HepG2 (cell line): ENCODE results near the gene GLUL.

Source experiments
- JUND ChIP-seq: sonication (generic); formaldehyde crosslinking; IDR thresholded peaks from 2 replicates; pipeline ENCODE4 v1.8.0; 2022; ENCODE audit warnings: mild to moderate bottlenecking, missing genetic modification reagents
- RAD21 ChIP-seq: fragments of 450-650 bp; formaldehyde crosslinking; IDR thresholded peaks from 2 replicates; pipeline ENCODE4 v1.5.0; 2020; ENCODE audit warnings: mild to moderate bottlenecking
- TCF7L2 ChIP-seq: IDR thresholded peaks from 2 replicates; pipeline ENCODE4 v1.6.1; 2011; ENCODE audit warnings: mild to moderate bottlenecking, low read depth, low read length, moderate library complexity
- ZNF180 ChIP-seq: sonication (generic); formaldehyde crosslinking; IDR thresholded peaks from 2 replicates; pipeline ENCODE4 v1.4.0; 2020; ENCODE audit warnings: low read depth, missing genetic modification reagents, borderline replicate concordance
- TF ChIP-seq, protein P1 (sequence below): IDR thresholded peaks from 2 replicates; pipeline ENCODE4 v1.6.1; 2016; ENCODE audit warnings: missing compliant biosample characterization, missing genetic modification reagents, borderline replicate concordance
- TF ChIP-seq, protein P2 (sequence below), 2 experiments: IDR thresholded peaks; 2 replicates each; pipeline ENCODE4 v1.6.1; 2011 to 2012; ENCODE audit warnings: low read length in 2 of 2, borderline replicate concordance in 1 of 2, low read depth in 1 of 2, mild to moderate bottlenecking in 1 of 2, moderate library complexity in 1 of 2

GRCh38 chr1:182413486-182413885 is 21.9 kb upstream of the GLUL start:
- TF ChIP-seq, protein P1, sequence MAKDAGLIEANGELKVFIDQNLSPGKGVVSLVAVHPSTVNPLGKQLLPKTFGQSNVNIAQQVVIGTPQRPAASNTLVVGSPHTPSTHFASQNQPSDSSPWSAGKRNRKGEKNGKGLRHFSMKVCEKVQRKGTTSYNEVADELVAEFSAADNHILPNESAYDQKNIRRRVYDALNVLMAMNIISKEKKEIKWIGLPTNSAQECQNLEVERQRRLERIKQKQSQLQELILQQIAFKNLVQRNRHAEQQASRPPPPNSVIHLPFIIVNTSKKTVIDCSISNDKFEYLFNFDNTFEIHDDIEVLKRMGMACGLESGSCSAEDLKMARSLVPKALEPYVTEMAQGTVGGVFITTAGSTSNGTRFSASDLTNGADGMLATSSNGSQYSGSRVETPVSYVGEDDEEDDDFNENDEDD = no peak
- TF ChIP-seq ZNF180 (CRISPR knock-in tag) = no peak
- no peak for TF ChIP-seq JUND (CRISPR knock-in tag)
- TF ChIP-seq RAD21 (CRISPR knock-in tag) = no peak
- TF ChIP-seq TCF7L2 = no peak
- TF ChIP-seq, protein P2, sequence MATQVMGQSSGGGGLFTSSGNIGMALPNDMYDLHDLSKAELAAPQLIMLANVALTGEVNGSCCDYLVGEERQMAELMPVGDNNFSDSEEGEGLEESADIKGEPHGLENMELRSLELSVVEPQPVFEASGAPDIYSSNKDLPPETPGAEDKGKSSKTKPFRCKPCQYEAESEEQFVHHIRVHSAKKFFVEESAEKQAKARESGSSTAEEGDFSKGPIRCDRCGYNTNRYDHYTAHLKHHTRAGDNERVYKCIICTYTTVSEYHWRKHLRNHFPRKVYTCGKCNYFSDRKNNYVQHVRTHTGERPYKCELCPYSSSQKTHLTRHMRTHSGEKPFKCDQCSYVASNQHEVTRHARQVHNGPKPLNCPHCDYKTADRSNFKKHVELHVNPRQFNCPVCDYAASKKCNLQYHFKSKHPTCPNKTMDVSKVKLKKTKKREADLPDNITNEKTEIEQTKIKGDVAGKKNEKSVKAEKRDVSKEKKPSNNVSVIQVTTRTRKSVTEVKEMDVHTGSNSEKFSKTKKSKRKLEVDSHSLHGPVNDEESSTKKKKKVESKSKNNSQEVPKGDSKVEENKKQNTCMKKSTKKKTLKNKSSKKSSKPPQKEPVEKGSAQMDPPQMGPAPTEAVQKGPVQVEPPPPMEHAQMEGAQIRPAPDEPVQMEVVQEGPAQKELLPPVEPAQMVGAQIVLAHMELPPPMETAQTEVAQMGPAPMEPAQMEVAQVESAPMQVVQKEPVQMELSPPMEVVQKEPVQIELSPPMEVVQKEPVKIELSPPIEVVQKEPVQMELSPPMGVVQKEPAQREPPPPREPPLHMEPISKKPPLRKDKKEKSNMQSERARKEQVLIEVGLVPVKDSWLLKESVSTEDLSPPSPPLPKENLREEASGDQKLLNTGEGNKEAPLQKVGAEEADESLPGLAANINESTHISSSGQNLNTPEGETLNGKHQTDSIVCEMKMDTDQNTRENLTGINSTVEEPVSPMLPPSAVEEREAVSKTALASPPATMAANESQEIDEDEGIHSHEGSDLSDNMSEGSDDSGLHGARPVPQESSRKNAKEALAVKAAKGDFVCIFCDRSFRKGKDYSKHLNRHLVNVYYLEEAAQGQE (IDR thresholded peaks at IDR 0.05; ENCODE audit: borderline replicate concordance in 1 of 2, low read depth in 1 of 2, low read length in 2 of 2) = no peak
